ENCODE data around the gene CAP1.
A peak's percentile ranks its signal among the peaks of the same experiment; 100 is the strongest.

Gene CAP1, protein sequence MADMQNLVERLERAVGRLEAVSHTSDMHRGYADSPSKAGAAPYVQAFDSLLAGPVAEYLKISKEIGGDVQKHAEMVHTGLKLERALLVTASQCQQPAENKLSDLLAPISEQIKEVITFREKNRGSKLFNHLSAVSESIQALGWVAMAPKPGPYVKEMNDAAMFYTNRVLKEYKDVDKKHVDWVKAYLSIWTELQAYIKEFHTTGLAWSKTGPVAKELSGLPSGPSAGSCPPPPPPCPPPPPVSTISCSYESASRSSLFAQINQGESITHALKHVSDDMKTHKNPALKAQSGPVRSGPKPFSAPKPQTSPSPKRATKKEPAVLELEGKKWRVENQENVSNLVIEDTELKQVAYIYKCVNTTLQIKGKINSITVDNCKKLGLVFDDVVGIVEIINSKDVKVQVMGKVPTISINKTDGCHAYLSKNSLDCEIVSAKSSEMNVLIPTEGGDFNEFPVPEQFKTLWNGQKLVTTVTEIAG

DNA sequence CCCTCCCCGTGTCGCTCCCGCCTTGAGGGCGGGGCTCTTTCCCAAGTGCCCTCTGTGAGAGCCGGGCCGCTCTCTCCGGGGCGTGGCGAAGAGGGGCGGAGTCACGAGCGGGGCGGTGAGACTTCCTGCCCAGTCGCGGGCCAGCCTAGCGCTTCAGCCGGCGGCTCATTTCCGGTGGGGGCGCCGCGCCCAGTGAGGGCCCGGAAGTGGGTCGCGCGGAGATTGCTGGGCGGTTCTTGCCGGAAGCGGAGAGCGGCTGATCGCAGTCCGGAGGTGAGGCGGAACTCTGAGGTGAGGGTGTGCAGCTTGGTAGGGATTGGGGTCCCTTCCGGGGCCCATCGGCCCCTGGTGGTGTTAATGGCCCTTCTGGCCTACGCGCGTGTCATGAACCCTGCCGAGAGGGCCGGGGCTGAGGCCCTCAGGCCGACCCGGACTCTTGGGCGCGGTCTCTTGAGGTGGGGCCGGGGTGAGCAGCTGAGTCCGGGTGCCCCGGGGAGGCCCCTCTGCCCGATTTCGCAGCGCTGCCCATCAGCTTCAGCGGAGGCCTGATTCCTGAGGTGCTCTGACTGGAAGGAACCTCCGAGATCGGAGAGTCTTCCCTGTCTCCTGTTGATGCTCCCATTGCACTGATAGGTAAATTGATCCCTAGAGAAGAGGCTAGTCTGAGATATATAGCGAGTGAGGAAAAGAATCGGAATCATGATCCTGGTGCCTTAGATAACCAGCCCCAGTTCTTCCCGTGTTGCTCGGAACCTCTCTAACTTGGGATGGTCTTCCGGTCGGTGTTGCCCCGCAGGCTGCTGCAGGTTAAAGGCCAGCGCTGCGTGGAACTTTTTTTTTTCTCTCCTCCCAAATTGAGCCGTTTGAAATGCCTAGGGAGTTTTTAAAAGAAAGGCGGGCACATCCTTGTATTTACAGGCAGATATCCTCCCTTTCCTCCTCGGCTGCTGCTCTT, at the start of gene CAP1:
CAP1 (plus strand) TSS at position 219 of the 955 bp plus-strand sequence. CDS start 18,618 bp downstream, outside the sequence.
- peak within 1 kb of the TSS; percentile 94 for H3K4me3 ChIP-seq (ENCODE audit: low read depth, low read length)
- DNase-seq (ENCODE audit: low read depth, low spot score), result peak; percentile 99
- in situ Hi-C loops (cut with HindIII; ENCODE audit: low sequenced_read_pairs), result no loop called here
- TF ChIP-seq, protein P1, sequence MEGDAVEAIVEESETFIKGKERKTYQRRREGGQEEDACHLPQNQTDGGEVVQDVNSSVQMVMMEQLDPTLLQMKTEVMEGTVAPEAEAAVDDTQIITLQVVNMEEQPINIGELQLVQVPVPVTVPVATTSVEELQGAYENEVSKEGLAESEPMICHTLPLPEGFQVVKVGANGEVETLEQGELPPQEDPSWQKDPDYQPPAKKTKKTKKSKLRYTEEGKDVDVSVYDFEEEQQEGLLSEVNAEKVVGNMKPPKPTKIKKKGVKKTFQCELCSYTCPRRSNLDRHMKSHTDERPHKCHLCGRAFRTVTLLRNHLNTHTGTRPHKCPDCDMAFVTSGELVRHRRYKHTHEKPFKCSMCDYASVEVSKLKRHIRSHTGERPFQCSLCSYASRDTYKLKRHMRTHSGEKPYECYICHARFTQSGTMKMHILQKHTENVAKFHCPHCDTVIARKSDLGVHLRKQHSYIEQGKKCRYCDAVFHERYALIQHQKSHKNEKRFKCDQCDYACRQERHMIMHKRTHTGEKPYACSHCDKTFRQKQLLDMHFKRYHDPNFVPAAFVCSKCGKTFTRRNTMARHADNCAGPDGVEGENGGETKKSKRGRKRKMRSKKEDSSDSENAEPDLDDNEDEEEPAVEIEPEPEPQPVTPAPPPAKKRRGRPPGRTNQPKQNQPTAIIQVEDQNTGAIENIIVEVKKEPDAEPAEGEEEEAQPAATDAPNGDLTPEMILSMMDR (IDR thresholded peaks at IDR 0.05; ENCODE audit: low read depth, low read length), result no peak

DNA sequence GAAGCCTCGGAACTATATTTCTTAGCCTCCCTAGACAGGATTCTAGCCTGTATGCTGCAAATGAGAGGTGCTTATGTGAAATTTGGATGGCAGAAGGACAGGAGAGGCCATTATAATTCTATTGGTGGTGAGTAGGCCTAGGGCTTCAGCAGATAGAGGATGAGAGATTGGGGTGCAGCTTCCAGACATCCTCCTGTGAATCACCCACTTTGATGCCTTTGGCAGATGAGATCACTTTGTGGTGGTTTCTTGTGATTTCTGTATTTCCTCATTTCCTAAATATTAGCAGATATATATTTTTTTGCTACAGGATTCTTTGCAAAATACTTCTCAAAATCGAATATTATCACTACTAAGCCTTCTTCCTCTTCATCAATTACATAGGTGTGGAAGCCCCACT, 48.3 kb upstream of the CAP1 start:
- TF ChIP-seq, protein P1 (IDR thresholded peaks at IDR 0.05; ENCODE audit: low read depth, low read length), result no peak
- in situ Hi-C loops (cut with HindIII; ENCODE audit: low sequenced_read_pairs), result no loop called here
- H3K4me3 ChIP-seq (ENCODE audit: low read depth, low read length), result no peak overlapping the region
- no peak for DNase-seq (ENCODE audit: low read depth, low spot score)

DNA sequence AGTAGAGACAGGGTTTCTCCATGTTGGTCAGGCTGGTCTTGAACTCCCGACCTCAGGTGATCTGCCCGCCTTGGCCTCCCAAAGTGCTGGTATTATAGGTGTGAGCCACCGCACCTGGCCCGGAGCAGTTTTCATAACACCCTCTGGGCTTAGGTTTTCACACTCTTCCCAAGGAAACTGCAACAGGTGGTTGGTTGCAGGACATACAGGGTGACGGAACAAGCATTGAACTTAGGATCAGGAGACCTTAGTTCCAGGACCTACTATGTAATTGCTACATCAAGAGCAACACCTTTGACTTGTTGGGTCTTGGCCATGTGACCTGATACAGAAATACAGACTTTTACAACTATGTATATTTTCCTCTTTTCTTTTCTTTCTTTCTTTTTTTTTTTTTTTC, 47.6 kb upstream of the CAP1 start:
- in situ Hi-C loops (cut with HindIII; ENCODE audit: low sequenced_read_pairs), result no loop called here
- no peak for DNase-seq (ENCODE audit: low read depth, low spot score)
- no peak overlapping the region for H3K4me3 ChIP-seq (ENCODE audit: low read depth, low read length)
- TF ChIP-seq, protein P1 (IDR thresholded peaks at IDR 0.05; ENCODE audit: low read depth, low read length), result no peak

DNA sequence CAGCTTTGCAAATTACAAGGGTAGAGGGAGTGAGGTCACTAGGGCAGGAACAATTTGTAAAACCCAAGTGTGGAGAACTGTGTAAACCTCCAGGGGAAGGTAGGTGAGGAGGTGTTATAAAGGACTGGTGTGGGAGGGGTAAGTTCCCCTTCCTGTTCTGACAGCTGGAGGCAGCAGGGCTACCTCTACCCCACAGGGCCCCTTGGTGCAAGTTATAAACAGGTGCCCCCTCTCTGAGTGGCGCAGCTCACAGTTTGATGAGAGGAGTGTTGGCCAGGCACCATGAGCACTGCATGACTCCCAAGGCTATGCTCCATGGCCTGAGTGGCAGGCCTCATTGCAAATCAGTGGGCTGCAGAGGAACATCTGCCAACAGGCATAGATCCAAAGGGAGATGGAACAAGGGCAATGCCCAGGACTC, 44.5 kb upstream of the CAP1 start:
- TF ChIP-seq, protein P1 (IDR thresholded peaks at IDR 0.05; ENCODE audit: low read depth, low read length), result no peak
- in situ Hi-C loops (cut with HindIII; ENCODE audit: low sequenced_read_pairs), result no loop called here
- DNase-seq (ENCODE audit: low read depth, low spot score), result no peak
- H3K4me3 ChIP-seq (ENCODE audit: low read depth, low read length), result no peak overlapping the region

DNA sequence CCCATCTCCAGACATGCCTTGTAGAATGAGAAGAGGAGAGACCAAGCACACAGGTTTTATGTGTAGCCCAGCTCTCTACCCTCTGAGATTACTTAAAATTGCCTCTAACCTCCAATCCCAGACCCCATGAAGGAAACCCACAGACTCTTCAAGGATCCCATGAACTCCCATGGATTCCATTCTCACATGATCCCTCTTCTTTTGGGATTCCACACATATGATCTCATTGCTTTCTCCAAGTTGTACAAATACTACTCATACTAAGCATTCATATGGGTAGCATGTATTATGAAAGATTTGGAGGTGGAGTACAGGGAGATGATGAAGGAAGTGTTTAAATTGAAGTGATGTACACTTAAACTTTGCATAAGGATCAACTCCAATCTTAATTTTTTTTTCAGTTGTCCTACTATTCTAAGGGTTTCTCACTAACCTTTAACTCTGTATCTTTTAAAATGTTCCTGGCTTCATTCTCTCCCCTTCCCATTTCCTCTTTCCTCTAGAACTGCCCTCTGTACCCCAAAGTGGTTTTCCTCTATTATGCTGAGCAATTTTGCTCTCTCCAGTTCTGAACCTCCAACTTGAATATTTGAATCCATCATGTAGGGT, 44.0 kb upstream of the CAP1 start:
- TF ChIP-seq, protein P1 (IDR thresholded peaks at IDR 0.05; ENCODE audit: low read depth, low read length), result no peak
- no peak for DNase-seq (ENCODE audit: low read depth, low spot score)
- no peak overlapping the region for H3K4me3 ChIP-seq (ENCODE audit: low read depth, low read length)
- in situ Hi-C loops (cut with HindIII; ENCODE audit: low sequenced_read_pairs), result no loop called here

DNA sequence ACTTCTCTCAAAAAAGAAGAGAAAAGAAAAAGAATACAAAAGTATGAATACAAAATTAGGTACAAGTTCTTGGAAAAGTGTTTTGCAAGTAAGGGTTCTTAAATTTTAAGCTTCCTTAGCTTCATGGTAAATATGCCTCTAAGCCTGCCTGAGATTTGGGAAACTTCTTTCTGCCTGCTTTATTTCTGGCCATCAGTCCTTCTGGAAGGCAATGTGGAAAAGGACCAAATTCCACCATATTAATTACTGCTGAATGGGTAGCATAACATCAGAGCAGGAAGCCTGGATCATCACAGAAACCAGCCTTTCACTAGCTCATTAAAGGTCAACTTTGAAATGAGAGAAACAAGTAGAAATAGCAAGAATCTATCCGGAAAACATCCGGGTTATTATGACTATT, 39.1 kb upstream of the CAP1 start:
- H3K4me3 ChIP-seq (ENCODE audit: low read depth, low read length), result no peak overlapping the region
- no peak for DNase-seq (ENCODE audit: low read depth, low spot score)
- in situ Hi-C loops (cut with HindIII; ENCODE audit: low sequenced_read_pairs), result no loop called here

More for the DNA sequence above, 39.1 kb upstream of the CAP1 start:
- TF ChIP-seq, protein P1 (IDR thresholded peaks at IDR 0.05; ENCODE audit: low read depth, low read length), result no peak
